H1 (cell line): ENCODE measurements around the gene RBM26.

ENCODE experiments used
- BACH1 ChIP-seq: IDR thresholded peaks from 2 replicates; pipeline ENCODE4 v1.6.1; 2012; ENCODE audit warnings: low read length, improper control_type of control experiment
- CREB1 ChIP-seq: IDR thresholded peaks from 2 replicates; pipeline ENCODE4 v1.6.1; 2012; ENCODE audit warnings: inconsistent platforms
- CTCF ChIP-seq, 3 experiments: IDR thresholded peaks; 1 replicate in 2 of 3; 2 replicates in 1 of 3; pipeline versions ENCODE4 v1.5.1 to v1.6.1; 2011; ENCODE audit warnings: low read length in 3 of 3, mild to moderate bottlenecking in 3 of 3, inconsistent platforms in 2 of 3, low read depth in 1 of 3, moderate library complexity in 1 of 3; ENCODE audit not compliant: insufficient read depth in 1 of 3; ENCODE audit errors: control extremely low read depth in 1 of 3
- POLR2AphosphoS5 ChIP-seq: IDR thresholded peaks from 2 replicates; pipeline ENCODE4 v1.6.1; 2011; ENCODE audit warnings: low read depth, low read length
- RFX5 ChIP-seq: IDR thresholded peaks from 2 replicates; pipeline ENCODE4 v1.6.1; 2011; ENCODE audit warnings: low read depth, low read length, improper control_type of control experiment, borderline replicate concordance
- TAF1 ChIP-seq: IDR thresholded peaks from 2 replicates; pipeline ENCODE4 v1.6.1; 2011; ENCODE audit warnings: mild to moderate bottlenecking, low read depth, low read length
- YY1 ChIP-seq: IDR thresholded peaks from 2 replicates; pipeline ENCODE4 v1.6.1; 2011; ENCODE audit warnings: low read depth, mild to moderate bottlenecking, low read length

- TF ChIP-seq CREB1 (no peak), POLR2AphosphoS5 (no peak), CTCF (IDR thresholded peaks at IDR 0.05; ENCODE audit: control extremely low read depth in 1 of 3, insufficient read depth in 1 of 3, low read depth in 1 of 3, low read length in 3 of 3) (no peak), TAF1 (no peak), YY1 (no peak), RFX5 (no peak), BACH1 (no peak)
Measured at GRCh38 chr13:79419365-79419764, 13.3 kb upstream of the RBM26 start.
